GM15510 (cell line): Measurements from ENCODE around the gene ANKFN1.

ENCODE experiments used
- POLR2A ChIP-seq: IDR thresholded peaks from 3 replicates; pipeline ENCODE4 v1.6.1; 2011; ENCODE audit warnings: borderline replicate concordance; ENCODE audit not compliant: insufficient read length; ENCODE audit errors: extremely low read depth

ANKFN1 gene

DNA sequence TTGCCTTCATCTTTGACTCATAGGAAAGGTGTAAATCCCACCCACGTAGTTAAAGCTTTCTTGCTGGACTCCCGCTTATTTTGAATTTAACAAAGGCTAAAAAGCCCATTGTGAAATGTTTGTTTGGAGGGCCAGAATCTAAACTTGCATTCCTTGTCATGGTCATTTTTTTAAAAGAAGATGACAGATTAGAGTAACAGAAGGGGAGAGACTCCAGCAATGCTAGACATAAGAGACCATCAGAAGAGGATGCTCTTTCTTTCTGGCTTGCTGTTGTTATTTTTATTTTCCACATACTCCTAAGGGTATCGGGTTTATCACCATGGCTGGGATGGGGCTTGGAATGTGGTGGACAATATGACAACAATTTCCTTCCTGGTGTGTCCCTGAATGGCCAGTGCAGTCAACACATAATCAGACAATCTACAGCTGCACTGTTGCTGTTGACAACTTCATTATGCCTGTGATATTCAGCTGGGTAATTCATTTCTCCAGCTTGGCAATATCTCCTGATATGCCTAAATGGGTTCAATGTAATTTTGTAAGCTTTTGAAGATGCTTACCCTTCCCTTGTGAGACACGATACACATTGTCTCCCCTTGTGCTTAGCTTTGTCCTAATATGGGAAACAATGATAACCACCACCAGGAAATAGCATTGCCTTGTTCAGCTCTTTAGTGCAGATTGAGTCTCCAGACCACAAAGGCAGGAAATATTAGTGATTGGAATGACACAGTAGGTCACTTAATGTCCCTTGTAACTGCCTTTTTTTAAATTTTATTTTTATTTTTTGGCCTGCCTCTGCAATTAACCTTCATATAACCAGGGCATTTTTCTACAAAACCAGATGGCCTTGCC lies 164.3 kb downstream of the ANKFN1 start:
- no peak for TF ChIP-seq POLR2A

DNA sequence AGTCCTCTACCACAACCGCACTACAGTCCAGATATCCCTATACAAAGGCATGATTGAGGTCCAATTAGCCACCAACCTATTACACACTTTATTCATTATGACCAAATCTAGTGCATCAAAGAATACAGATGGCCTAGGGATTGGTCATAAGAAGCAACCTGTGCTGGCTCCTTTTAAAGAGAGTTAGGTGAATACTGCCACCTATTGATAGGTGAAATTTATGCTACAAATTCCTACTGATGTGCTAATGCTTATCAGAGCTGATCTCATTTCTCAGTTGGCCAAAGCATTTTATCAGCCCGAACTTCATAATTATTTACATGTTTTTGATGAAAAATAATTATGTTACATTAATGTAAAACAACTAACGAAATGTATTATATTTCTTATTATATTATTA lies 166.3 kb downstream of the ANKFN1 start:
- TF ChIP-seq POLR2A, result no peak

DNA sequence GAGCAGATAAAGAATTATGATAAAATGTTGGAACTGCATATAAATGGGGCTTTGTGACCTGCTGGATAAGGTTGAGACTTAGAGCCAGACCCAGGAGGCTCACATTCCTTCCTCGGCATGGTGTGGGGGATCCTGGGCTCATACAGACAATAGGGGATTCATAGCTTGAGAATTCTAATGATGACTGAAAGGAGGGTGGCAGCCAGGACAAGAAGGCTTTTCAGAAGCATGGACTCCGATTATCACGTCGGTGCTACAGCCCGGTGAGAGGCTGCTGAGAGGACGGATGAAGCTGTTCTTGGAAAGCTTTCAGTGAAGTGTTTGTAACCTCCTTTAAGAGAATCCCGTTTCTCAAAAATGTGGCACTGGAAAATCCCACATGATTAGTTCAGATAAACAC lies 167.2 kb downstream of the ANKFN1 start:
- TF ChIP-seq POLR2A, result no peak

DNA sequence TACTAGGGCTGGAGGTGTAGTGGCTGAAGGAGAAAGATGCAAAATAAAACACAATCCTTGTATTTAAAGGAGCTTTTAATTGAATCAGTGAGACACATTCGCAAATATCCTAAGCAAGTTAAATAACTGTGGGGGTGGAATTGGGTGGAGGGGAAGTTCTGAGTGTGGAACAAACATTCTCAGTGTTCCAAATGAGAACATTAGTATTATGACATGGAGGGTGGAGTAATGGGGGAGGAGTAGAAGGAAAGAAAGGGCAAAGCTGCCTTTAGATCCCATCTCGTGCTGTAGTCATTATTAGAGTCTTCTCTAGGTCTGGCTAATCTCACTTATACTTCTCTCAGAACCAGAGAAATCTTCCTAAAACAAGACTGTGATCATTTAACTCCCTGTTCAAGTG lies 169.7 kb downstream of the ANKFN1 start:
- no peak for TF ChIP-seq POLR2A

DNA sequence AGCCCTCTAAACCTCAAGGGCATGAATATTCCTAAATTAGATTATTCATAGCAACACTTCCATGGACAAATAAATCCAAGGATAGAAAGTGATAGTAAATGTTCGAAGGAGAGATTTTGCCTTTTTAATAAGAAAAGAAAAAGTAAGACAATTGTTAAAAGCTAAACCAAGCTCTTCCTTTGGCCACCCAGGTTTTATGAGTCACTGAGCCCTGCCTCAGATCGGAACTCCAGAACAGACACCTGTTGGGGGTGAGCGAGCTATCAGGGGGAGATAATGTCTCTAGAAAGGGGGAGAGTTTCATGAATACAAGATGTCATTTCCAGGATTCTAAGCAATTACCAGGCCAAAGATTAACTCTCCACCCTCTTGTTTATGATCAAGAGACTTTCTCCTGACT lies 171.4 kb downstream of the ANKFN1 start:
- no peak for TF ChIP-seq POLR2A

DNA sequence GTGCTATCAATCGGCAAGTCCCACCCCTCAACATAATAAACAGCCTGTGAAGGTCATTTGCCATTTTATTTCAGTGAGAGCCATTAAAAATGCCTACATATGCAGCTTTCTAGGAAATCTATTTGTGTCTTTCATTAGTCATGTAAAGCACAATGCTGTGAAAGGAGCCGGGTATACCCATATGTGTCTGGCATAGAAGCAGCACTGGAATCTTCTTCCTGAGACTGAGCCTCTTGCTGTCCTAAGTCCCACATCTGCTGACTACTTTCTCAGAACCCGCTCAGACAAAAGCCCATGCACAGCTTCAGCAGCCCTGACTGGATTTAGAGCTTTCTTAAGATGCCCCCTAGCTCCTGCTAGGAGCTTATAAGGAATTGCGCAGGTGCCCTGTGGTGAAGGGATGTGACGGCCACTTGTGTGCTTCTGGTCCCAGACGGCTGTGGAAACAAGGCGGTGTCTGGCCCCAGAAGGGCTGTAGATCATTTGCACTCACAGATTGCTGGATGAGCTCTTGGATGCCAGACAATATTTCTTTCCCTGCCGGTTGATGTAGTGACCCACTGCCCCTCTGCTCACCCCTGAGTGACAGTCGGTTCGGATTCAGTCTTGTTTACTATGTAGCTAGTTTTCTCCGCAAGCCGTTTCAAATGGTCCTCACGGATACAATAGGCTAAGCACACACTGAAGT lies 172.2 kb downstream of the ANKFN1 start:
- TF ChIP-seq POLR2A, result no peak

DNA sequence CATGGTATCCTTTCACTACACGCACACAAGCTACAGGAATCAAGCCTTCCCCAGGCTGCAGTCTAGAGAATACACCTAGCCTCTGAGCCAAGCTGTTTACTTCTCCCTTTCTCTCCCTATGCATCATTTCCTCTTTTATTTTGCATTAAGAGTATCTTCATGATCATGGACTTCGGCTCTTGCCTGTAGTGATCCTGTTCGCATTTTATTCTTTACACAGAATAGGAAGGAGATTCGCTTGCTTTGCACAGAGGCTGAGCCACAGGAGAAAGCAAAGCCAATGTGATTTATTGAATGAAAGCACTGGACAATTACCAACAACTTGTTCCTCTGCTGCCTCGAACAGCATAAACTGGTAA lies 172.7 kb downstream of the ANKFN1 start:
- TF ChIP-seq POLR2A, result no peak

DNA sequence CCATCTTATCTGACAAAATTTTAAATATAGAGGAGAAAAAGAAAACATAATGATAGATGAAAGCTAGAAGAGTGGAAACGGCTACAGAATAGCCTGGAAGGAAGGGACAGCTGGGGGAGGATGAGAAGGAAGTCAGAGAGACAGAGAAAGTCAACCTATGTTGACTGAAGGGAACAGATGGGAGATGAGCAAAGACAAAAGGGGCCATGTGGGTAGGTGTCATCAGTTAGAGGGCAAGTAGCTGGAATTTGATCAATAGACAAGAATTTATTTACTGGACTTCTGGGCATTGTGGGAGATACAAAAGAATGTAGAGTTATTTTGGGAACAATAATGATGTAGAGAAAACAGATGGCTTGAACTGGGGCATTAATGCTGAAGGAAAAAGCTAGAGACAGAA lies 194.4 kb downstream of the ANKFN1 start:
- no peak for TF ChIP-seq POLR2A

DNA sequence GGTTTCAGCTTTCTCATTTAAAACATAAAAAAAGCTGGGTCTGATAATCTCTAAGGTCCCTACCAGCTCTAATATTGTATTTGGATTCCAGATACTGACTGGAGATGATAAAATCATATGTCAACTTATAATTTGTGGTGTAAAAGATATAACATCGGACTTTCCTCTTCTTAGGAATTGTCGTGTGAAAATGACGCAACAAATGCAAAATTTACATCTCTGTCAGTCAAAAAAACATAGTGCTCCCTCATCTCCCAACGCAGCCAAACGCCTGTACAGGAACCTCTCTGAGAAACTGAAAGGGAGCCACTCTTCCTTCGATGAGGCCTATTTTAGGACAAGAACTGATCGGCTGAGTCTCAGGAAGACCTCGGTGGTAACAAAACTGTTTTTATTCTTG lies 197.3 kb downstream of the ANKFN1 start:
- TF ChIP-seq POLR2A, result no peak

DNA sequence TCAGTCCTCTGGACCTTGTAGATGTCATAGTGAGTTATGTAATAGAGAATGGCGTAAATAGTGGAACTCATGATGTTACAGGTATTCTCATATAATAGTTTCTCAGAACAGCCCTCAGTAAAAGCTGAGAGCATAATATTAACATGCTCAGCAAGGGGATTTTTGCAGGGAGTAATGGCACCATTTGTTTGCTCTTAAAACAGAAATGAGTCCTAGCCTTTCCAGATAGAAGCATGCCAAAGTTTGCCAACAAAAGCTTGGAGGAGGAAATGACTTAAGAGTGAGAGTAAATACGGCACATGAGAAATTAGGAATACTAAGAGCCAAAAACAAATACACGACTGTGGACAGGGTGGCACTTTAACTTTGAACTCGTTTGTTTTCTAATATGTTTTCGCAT lies 198.4 kb downstream of the ANKFN1 start:
- no peak for TF ChIP-seq POLR2A

DNA sequence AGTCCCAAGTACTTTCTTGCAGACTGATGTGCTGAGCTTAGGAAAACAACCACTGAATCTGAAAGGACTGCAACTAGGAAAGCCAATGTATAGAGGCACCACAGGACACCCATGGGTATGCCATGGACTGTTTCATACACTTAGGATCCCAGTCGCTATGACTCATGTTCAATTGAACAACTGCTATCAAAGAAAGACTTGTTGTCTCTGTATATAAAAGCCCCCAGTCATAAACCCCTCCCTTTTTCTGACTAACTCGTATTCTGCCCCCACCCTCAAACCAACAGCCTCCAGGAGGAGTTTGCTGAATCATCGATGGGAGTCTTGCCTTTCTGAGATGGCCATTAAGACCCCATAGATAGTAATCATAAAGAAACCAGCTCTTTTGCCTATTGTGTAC lies 205.4 kb downstream of the ANKFN1 start:
- no peak for TF ChIP-seq POLR2A

DNA sequence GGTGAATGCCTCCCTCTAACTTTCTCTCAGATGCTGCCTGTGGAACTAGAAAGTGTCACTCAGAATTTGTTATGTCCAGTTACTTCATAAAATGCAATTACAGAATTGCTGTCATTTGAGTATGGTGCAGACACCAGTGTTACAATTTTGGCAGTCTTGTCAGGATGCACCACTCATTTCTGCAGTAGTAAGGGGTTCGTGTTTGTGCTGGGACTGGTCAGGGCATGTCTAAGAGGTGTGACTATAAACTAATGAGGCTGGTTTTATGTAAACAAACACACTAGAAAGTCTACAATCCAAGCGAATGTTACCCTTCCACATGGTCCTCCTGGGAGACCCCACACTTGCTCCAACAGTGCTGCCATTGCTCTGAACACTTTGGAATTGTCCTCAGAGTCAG lies 206.2 kb downstream of the ANKFN1 start:
- TF ChIP-seq POLR2A, result no peak

DNA sequence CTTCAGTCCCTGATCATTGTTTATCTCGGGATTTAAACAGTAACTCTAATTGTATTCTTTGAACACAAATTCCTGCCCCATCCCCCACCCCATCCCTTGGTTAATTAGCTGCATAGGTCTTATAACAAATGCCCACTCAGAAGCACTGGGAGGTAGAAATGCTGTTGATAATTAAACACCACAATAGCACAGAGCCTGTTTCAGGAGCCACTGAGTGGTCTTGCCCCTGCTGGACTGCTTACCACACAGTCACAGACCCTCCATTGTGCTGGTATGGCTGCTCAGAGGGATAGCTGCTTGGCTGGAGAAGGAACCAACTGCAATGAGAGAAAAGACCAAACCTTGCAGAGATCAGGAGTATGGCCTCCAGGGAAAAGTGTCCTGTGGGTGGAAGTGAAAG lies 214.1 kb downstream of the ANKFN1 start:
- no peak for TF ChIP-seq POLR2A

DNA sequence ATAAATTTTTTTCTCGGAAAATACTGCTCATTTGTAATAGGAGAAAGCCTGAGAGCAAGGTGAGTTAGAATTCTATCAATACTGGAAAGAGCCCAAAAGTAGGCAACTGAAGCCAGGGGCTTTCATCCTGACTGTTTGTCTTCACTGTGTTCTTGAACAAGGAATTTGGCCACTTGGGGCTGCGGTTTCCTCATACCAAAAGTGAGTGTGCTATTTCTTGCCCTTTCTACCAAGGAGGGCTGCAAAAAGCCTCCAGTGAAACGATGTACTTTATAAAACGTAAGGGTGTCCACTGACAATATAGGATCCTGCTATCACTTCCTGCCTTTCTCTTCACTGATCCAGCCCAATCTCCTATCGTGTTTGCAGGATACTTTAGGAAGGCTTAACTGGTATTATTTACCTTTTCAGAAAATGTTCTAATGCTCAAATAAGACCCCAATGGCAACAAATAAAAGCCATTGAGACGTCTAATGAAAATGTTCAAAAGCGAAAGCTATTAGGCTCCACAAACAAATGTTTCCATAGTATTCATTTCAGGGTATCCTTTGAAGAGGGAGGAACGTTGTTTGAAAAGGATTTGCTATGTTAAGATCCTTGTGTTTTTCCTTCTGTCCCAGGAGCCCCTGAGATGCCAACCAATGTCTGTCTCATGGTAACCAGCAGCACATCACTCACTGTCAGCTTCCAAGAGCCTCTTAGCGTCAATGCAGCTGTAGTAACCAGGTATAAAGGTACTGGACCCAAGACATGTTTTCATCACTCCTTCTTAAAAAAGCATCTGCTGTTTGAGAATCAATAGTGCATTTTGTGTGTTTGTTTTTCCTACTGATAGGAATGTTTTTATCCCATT lies 220.9 kb downstream of the ANKFN1 start:
- TF ChIP-seq POLR2A, result no peak

DNA sequence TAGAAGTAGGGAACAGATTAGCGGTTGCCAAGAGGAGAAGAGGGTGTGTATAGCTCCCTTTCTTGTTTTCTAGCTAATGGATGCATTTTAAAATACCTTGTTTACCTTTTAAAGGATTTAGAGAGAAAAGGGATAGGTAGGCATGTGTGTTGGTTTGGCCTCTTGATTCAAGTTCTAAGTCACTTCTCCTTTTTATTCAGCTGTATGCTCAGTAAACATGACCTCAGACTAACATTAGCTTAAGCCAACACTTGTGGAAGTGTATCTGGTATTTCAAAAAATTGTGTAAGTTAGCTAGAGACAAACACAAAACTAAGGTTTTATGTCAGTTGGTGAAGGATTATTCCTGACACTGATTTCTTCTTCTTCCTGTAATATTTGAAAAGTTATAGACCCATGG lies 236.1 kb downstream of the ANKFN1 start:
- no peak for TF ChIP-seq POLR2A
